ENCODE data around the gene NPIPB5.
"Not testable (repeated sequence)": the region's sequence is repeated elsewhere in the genome, so short reads cannot be mapped to it uniquely, and the experiment has no call there.

DNA sequence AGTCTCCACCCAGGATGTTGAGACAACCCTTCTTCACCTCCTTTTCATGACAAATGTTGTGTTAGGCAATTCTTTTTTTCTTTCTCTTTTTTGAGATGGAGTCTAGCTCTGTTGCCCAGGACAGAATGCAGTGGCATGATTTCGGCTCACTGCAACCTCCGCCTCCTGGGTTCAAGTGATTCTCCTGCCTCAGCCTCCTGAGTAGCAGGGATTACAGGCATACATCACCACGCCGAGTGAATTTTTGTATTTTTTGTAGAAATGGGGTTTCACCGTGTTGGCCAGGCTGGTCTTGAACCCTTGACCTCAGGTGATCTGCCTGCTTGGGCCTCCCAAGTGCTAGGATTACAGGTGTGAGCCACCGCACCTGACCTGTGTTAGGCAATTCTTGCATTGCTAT is 39.2 kb downstream of the NPIPB5 start:
- TF ChIP-seq, protein P1, sequence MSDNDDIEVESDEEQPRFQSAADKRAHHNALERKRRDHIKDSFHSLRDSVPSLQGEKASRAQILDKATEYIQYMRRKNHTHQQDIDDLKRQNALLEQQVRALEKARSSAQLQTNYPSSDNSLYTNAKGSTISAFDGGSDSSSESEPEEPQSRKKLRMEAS (IDR thresholded peaks at IDR 0.05), result not testable (repeated sequence)
- TF ChIP-seq, protein P2, sequence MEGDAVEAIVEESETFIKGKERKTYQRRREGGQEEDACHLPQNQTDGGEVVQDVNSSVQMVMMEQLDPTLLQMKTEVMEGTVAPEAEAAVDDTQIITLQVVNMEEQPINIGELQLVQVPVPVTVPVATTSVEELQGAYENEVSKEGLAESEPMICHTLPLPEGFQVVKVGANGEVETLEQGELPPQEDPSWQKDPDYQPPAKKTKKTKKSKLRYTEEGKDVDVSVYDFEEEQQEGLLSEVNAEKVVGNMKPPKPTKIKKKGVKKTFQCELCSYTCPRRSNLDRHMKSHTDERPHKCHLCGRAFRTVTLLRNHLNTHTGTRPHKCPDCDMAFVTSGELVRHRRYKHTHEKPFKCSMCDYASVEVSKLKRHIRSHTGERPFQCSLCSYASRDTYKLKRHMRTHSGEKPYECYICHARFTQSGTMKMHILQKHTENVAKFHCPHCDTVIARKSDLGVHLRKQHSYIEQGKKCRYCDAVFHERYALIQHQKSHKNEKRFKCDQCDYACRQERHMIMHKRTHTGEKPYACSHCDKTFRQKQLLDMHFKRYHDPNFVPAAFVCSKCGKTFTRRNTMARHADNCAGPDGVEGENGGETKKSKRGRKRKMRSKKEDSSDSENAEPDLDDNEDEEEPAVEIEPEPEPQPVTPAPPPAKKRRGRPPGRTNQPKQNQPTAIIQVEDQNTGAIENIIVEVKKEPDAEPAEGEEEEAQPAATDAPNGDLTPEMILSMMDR (IDR thresholded peaks at IDR 0.05; ENCODE audit: low read depth, low read length, missing input control), result not testable (repeated sequence)
- TF ChIP-seq NR2F2, RAD21, RXRA, SP1 (IDR thresholded peaks at IDR 0.05): not testable (repeated sequence)
- TF ChIP-seq, protein P3, sequence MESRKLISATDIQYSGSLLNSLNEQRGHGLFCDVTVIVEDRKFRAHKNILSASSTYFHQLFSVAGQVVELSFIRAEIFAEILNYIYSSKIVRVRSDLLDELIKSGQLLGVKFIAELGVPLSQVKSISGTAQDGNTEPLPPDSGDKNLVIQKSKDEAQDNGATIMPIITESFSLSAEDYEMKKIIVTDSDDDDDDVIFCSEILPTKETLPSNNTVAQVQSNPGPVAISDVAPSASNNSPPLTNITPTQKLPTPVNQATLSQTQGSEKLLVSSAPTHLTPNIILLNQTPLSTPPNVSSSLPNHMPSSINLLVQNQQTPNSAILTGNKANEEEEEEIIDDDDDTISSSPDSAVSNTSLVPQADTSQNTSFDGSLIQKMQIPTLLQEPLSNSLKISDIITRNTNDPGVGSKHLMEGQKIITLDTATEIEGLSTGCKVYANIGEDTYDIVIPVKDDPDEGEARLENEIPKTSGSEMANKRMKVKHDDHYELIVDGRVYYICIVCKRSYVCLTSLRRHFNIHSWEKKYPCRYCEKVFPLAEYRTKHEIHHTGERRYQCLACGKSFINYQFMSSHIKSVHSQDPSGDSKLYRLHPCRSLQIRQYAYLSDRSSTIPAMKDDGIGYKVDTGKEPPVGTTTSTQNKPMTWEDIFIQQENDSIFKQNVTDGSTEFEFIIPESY (IDR thresholded peaks at IDR 0.05), result not testable (repeated sequence)
